GM19025 (cell line): ENCODE measurements around the gene JAG2.

Experiments used
- ATAC-seq: cut with Tn5 transposase; IDR thresholded peaks from one replicate; pipeline ENCODE4 v1.9.1; 2021; ENCODE audit warnings: mild to moderate bottlenecking, low read depth, moderate library complexity; ENCODE audit not compliant: unreplicated experiment

The JAG2 gene

GRCh38 chr14:105142651-105143450, 25.7 kb downstream of the JAG2 start:
- ATAC-seq: no peak

DNA sequence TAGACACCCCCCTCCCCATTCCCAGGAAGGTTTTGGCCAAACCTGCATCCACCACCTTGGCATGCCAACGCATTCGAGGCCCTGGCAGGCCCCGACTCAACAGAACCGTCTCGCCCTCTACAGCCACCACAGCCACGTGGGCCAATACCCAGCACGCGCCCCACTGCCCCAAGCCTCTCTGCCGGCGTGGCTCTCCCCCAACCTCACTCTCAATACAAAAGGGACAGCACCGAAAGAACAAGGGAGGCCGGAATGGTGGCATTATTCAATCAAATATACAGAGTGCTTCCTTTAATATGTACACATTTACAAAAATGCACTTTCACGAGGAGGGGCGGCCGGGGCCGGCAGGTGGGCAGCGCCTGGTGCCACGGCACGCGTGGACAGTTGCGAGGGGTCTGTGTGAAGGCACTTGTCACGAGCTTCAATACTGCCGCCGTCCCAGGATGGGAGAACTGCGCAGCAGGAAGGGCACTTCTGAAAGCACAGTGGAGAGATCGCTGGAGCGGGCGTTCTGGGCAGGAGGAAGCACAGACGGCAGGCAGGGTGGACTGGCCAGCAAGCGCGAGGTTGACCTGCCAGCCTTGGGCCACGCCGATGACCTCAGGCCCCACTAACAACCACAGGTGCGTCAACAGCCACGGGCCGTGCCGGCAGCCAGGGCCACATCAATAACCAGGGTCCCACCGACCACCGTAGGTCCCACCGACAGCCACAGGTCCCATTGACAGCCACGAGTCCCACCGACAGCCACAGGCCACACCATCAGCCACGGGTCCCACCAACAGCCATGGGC, 26.9 kb downstream of the JAG2 start:
- ATAC-seq: no peak

GRCh38 chr14:105141026-105141425, 27.6 kb downstream of the JAG2 start:
- ATAC-seq: no peak

DNA sequence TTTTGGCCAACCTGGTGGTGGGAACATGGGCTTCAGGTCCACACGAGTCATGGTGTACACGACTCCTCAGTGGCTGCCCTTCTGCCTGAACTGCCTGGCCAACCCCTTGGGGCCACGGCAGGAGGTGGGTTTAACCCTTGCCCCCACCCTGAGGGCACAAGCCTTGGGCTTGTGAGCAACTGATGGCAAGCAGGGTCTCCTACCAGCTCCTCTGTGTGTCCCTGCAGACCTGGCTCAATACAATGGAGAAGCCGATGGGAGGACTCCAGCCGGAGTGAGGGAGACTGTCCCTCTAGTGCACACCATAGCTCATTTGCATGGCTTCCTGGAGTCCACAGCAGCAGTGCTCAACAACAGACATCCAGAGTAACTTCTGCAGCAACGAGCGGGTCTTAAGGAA, 28.0 kb downstream of the JAG2 start:
- no peak for ATAC-seq

DNA sequence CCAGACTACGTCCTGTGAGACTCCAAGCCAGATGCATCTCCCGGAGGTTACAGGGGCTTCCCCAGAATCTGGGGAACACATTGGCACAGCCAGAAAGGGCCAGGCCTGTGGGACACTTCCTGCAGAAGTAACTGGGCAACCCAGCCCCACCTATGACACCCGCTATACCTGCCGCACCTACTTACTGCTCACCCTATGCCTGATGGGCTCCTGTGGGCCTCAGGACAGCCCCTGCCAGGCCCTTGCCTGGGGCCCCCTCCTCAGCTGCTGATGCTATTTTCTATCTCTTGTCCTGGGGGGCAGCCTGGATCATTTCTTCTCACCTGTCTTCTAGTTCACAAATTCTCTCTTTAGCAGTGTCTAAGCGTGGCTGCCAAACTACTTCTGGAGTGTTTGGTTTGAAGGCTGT, 28.7 kb downstream of the JAG2 start:
- no peak for ATAC-seq

DNA sequence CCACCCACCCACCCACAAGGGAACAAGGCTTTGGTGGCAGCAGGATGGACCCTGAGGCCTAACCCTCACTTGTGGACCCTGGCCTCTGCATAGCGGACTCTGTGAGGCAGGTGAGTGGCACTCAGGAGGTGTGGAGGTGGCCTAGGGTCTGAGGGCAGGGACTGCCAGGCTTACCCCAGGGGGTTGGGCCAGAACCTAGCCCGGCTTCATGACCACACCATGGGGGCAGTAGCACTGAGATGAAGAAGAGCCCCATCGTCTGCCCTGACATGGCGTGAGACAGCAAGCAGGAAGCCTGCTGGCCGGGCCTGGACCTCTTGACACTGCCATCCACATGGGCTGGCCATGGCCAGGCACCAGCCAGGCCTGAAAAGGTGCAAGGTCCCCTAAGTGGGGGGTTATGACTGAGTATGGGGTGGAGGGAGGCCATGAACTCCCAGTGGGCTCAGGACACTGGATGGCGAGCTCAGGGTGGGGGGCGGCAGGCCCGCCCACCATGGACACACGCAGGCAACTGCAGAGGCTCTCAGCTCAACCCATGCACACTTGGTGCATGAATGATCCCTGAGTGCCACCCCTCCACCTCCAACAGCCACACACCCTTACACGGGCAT, 29.3 kb downstream of the JAG2 start:
- ATAC-seq: no peak

- no peak for ATAC-seq
Observed at GRCh38 chr14:105138551-105139111, 29.9 kb downstream of the JAG2 start.

GRCh38 chr14:105138021-105138541, 30.5 kb downstream of the JAG2 start:
- no peak for ATAC-seq

DNA sequence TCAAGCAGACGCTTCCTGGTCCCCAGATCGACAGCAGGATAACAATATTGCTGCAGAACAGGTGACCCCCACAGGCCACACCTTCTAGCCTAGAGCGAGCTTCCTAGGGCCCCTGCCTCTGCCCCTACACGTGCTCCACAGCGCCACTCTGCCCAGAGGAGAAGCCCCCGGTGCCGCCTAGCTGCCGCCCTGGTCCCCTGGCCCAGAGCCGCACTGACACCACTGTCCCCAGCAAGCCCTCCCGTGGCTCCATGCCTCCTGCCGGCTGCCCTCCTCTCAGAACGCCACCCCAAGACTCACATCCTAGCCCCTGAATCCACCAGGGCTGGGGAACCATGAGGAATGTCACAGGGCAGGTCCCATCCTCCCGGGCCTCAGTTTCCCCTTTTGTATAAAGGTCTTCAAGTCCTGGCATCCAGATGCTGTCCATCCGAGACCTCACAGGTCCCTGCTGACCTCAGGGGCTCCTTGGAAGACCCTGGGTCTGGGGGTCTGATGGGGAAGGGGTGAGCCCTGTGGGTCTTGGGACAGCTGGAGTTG, 31.0 kb downstream of the JAG2 start:
- ATAC-seq: no peak

DNA sequence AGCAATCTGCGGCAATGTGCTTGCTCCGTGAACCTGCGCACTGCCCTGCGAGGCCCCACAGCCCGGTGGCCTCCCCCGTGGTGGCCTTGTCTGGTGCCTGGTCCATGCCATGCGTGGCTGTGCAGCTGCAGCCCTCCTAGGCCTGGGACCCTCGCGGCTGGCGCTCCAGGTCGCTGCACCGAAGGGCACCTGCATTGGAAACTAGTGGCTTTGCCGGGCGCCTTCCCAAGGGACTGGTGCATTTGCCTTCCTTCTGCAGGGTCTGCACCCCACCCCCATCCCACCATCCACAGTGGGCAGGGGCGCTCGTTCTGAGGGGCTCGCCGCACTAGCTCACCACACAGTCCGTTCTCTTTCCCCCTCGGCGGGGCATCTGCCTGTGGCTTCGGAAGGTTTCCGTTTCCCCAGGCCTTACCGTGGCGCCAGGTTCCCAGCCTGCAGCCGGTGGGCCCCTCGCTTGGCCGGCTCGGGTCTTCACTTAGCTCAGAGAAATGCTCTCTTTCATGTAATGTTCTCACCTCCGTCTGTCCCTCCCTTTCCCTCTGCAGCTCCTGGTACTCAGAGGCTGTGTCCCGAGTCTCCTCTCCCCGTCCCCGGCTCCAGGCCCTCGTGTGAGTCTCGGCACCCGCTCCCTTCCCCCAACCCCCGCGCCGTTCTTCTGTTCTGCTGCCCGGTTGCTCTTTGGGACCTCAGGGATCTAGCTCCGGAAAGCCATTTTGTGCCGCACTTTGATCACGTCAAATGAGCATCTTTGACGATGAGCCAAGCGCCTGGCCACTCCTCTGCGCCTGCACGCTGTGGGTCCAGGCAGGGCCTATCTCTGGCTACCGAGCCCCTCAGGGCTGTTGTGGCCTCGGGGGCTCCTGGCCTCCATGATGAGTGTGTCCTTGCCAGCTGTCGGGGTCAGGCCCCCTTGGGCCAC, 31.9 kb downstream of the JAG2 start:
- no peak for ATAC-seq

DNA sequence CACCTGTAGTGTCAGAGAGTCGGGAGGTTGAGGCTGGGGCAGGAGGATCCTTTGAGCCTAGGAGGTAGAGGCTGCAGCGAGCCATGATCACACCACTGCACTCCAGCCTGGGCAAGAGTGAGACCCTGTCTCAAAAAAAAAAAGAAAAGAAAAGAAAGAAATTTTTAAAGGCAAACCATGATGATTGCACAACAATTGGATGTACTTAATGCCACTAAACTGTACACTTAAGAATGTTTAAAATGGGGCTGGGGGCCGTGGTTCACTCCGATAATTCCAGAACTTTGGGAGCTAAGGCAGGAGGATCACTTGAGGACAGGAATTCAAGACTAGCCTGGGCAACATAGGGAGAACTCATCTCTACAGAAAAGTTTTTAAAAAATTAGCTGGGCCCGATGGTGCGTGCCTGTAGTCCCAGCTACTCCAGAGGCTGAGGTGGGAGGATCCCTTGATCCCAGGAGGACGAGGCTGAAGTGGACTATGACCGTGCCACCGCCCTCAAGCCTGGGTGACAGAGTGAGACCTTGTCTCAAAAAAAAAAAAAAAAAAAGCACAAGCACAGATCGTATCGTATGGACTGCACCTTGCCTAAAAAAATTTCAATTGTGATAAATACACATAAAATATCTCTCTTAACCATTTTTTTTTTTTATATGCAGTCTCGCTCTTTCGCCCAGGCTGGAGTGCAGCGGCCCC, 32.7 kb downstream of the JAG2 start:
- ATAC-seq: no peak

DNA sequence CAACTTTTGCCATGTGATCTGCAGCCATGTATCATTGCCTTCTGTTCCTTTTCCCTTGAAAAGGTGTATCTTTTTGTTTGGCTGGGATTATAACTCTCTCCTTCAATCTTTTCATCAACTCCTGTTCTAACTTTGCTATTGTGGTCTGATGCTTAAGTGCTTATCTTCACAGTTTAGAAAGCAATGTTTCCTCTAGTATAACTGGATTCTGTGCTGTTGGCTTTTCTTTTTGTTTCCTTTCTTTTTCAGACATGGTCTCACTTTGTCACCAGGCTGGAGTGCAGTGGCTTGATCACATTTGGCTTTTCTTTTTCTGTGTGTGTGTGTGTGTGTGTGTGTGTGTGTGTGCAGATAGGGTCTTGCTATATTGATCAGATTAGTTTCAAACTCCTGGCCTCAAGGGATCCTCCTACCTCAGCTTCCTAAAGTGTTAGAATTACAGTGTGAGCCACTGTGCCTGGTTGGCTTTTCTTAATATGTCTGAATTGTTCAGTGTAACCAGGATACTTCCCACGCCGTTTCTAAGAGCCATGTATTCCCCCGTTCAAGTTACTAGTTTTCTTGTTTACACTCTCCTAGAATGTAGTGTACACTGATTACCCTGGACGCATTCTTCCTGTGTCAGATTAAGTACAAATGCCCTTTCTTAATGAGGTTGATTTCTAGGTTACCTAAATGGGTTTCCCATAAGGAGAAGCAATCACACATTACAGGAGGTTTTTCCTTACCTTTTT, 35.5 kb downstream of the JAG2 start:
- no peak for ATAC-seq

DNA sequence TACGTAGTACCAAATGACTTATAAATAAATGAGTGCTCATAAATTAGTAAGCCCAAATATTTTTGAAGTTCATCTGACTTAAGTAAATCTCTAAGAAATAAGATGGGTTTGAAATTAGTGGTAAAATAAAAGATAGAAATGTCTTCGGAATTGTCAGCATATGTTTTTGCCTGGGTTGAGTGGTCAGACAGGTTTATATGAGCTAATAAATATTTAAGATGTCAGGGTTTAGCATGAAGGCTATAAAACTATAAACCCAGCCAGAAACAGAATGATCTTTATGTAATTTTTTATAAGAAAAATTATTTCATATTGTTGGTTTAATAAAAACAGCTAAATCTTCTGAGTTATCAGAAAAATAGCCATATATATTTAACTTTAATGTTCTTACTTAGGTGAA, 37.3 kb downstream of the JAG2 start:
- ATAC-seq: no peak

GRCh38 chr14:105128059-105128458, 40.5 kb downstream of the JAG2 start:
- ATAC-seq: no peak

DNA sequence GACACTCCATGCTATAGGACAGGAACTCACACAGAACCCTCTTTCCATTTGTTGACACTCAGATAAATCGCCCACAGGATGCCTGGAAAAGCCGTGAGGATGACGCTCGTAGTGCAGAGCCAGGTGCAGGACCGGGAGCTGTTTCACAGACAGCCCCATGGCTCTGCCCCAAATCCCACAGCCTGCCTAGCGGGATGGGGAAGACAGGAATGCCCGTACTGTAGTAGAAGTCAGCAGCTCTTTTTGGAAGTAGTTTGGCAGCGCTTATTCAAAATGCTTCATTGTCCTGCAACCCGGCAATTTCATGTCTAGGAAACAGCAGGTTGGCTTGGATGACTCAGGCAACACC, 41.6 kb downstream of the JAG2 start:
- no peak for ATAC-seq

GRCh38 chr14:105126126-105126980, 42.2 kb downstream of the JAG2 start:
- no peak for ATAC-seq

- ATAC-seq: no peak
Observed at GRCh38 chr14:105124823-105125222, 43.8 kb downstream of the JAG2 start.
